A673 (cell line): ENCODE data around the gene TMX1.

Experiments
- EZH2 ChIP-seq: fragments of 200-600 bp; sonication (generic); IDR thresholded peaks from 2 replicates; pipeline ENCODE4 v1.6.1; 2017; ENCODE audit warnings: borderline replicate concordance, low read depth, mild to moderate bottlenecking, mixed read lengths, antibody characterized with exemption, low read length; ENCODE audit not compliant: poor library complexity, severe bottlenecking
- TF ChIP-seq, protein P1 (sequence below): fragments of 300-800, 200-600 bp; sonication (generic); conservative IDR thresholded peaks from 2 replicates; pipeline ENCODE4 v1.5.1; 2017; ENCODE audit warnings: low read depth, mild to moderate bottlenecking, antibody characterized with exemption, low read length, moderate library complexity, mixed read lengths

DNA sequence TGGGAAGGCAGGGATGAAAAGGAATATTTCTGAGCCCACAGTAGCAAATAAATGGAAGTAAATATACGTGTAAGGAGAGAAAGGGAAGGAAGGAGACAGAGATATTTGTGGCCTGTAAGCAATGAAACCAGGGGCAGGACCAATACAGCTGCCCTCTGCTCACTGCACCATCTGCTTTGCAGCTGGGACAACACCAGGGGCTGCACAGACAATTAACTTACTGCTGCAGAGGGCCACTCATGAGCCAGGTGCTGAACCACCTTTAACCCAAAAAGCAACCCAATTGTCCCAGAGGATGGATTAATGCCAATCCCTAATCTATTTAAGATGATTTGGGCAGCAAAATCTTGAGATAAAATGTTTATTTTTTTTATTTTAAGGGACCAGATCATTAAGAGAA lies 30.6 kb upstream of the TMX1 start:
- TF ChIP-seq, protein P1, sequence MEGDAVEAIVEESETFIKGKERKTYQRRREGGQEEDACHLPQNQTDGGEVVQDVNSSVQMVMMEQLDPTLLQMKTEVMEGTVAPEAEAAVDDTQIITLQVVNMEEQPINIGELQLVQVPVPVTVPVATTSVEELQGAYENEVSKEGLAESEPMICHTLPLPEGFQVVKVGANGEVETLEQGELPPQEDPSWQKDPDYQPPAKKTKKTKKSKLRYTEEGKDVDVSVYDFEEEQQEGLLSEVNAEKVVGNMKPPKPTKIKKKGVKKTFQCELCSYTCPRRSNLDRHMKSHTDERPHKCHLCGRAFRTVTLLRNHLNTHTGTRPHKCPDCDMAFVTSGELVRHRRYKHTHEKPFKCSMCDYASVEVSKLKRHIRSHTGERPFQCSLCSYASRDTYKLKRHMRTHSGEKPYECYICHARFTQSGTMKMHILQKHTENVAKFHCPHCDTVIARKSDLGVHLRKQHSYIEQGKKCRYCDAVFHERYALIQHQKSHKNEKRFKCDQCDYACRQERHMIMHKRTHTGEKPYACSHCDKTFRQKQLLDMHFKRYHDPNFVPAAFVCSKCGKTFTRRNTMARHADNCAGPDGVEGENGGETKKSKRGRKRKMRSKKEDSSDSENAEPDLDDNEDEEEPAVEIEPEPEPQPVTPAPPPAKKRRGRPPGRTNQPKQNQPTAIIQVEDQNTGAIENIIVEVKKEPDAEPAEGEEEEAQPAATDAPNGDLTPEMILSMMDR = no peak
- TF ChIP-seq EZH2 = no peak
